Lung (tissue), 12 donors: ENCODE data around the gene PEG3. TPM values are rescaled to one million over a fixed set of nuclear protein-coding genes. Genes with fewer than 3 reads are reported as not detected.

Experiments
- ATAC-seq: fragments of 200-7000 bp; cut with Tn5 transposase; one replicate; pipeline ENCODE4 v1.9.1; 2020; ENCODE audit warnings: moderate number of reproducible peaks; ENCODE audit not compliant: insufficient read depth, low FRiP score
- DNase-seq, 3 donors: peaks; one replicate each; pipeline ENCODE4 v3.0.0-alpha.2; 2013 to 2017
- H3K27ac ChIP-seq, 2 donors: one replicate each; pipeline ENCODE4 v1.5.1; 2013; ENCODE audit warnings: mild to moderate bottlenecking in 2 of 2, moderate library complexity in 2 of 2, control low read depth in 1 of 2, inconsistent platforms in 1 of 2, low read depth in 1 of 2, low read length in 1 of 2
- H3K27me3 ChIP-seq, 3 donors: one replicate each; pipeline ENCODE4 v1.5.1; 2013; ENCODE audit warnings: low read length in 2 of 3; ENCODE audit not compliant: control insufficient read depth in 3 of 3, insufficient read depth in 3 of 3
- H3K36me3 ChIP-seq, 4 donors: one replicate each; pipeline ENCODE4 v1.5.1; 2013; ENCODE audit warnings: low read length in 4 of 4, mild to moderate bottlenecking in 1 of 4, moderate library complexity in 1 of 4; ENCODE audit not compliant: control insufficient read depth in 4 of 4, insufficient read depth in 4 of 4
- H3K4me1 ChIP-seq, 5 donors: one replicate each; pipeline ENCODE4 v1.5.1; 2013; ENCODE audit warnings: low read length in 5 of 5, mild to moderate bottlenecking in 2 of 5, moderate library complexity in 1 of 5; ENCODE audit not compliant: control insufficient read depth in 5 of 5, insufficient read depth in 5 of 5
- H3K4me3 ChIP-seq: one replicate; pipeline ENCODE4 v1.5.1; 2013; ENCODE audit warnings: mild to moderate bottlenecking, control low read depth, moderate library complexity
- H3K9ac ChIP-seq, 2 donors: one replicate each; pipeline ENCODE4 v1.5.1; 2013; ENCODE audit warnings: low read length in 2 of 2, control low read depth in 1 of 2; ENCODE audit not compliant: insufficient read depth in 1 of 2
- H3K9me3 ChIP-seq, 4 donors: one replicate each; pipeline ENCODE4 v1.5.1; 2013; ENCODE audit warnings: low read length in 3 of 4, mild to moderate bottlenecking in 1 of 4, moderate library complexity in 1 of 4; ENCODE audit not compliant: control insufficient read depth in 4 of 4, insufficient read depth in 3 of 4
- CTCF ChIP-seq: IDR thresholded peaks from 2 replicates; pipeline ENCODE4 v1.5.1; 2012; ENCODE audit warnings: mild to moderate bottlenecking; ENCODE audit errors: control extremely low read depth, extremely low read depth
- WGBS, 2 donors: extraction: QIAGEN DNeasy Blood & Tissue Kit; methylation state at CpG; one replicate each; pipeline ENCODE4 v1.1.7; 2013; 5-methylcytosine and 5-hydroxymethylcytosine counted together
- polyA plus RNA-seq, 2 donors: library from polyadenylated mRNA; stranded (reverse); fragments of 200-250 nt; gene quantifications; one replicate each; pipeline ENCODE4 v1.2.1, GENCODE V29; 2013
- total RNA-seq, 2 donors: library from RNA; depleted of rRNA in 1 of 2; stranded (reverse); fragments of >200 nt in 1 of 2; gene quantifications; one replicate each; pipeline ENCODE4 v1.2.1, GENCODE V29; 2014 to 2021
- donor health status: control.
- donor health status: control.
- donor health status: Bipolar disorder and iron deficiency.
- donor health status: healthy.
- donor health status: DM: yes; HTN: yes; CAD: no.

PEG3 gene
- total and polyA plus RNA-seq, 4 donors: 0.63 to 35.8 (median 3.2) TPM

GRCh38 chr19:56842412-56842811 lies 1.9 kb upstream of the PEG3 start:
- Histone ChIP-seq H3K4me3 (no peak overlapping the region), H3K9ac (no peak overlapping the region), H3K36me3 (no peaks in the 10 kb centered on the region), H3K9me3 (peaks cover 0 to 34% (median 0%) of the 10 kb centered on the region in 4 donors), H3K27me3 (no peaks in the 10 kb centered on the region), H3K27ac (no peak overlapping the region), H3K4me1 (peaks cover 0 to 1% (median 0%) of the 10 kb centered on the region in 5 donors)
- 79 to 86% methylated on average over 1 of the region's 1 CpG for WGBS, 2 donors
- no peak for TF ChIP-seq CTCF
- no peak for DNase-seq
- no peak for ATAC-seq

GRCh38 chr19:56841193-56841543 lies 642 bp upstream of the PEG3 start:
- WGBS, 2 donors: 44 to 47% methylated on average over 12 of the region's 12 CpGs
- ATAC-seq (no peak), DNase-seq (peak in 2 of 3 donors; percentile 20 to 24)
- Histone ChIP-seq H3K9ac (peak overlapping the region in 1 of 2 donors; percentile 34), H3K4me1 (peaks cover 0 to 2% (median 0%) of the 10 kb centered on the region in 5 donors), H3K36me3 (no peaks in the 10 kb centered on the region), H3K9me3 (peaks cover 0 to 36% (median 0%) of the 10 kb centered on the region in 4 donors), H3K4me3 (no peak overlapping the region), H3K27ac (no peak overlapping the region), H3K27me3 (no peaks in the 10 kb centered on the region)
- TF ChIP-seq CTCF: no peak

GRCh38 chr19:56839652-56840450 lies 675 bp downstream of the PEG3 start:
- 53 to 57% methylated on average over 45 to 48 of the region's 48 CpGs for WGBS, 2 donors
- TF ChIP-seq CTCF: no peak
- Histone ChIP-seq H3K9ac (no peak overlapping the region), H3K4me3 (no peak overlapping the region), H3K27me3 (no peaks in the 10 kb centered on the region), H3K9me3 (peaks cover 0 to 38% (median 0%) of the 10 kb centered on the region in 4 donors), H3K27ac (peak overlapping the region in 1 of 2 donors; percentile 34), H3K36me3 (no peaks in the 10 kb centered on the region), H3K4me1 (peaks cover 0 to 2% (median 0%) of the 10 kb centered on the region in 5 donors)
- ATAC-seq (peak; percentile 28), DNase-seq (peak; percentile 97)
